ENCODE measurements around the gene PGAP1. TPM values are rescaled to one million over a fixed set of nuclear protein-coding genes. Genes with fewer than 3 reads are reported as not detected.

Gene PGAP1
- total RNA-seq, 2 experiments from 2014 or later = 39.0 to 42.0 TPM

GRCh38 chr2:196854629-196855028, 71.9 kb downstream of the PGAP1 start:
- H3K36me3 Mint-ChIP-seq (ENCODE audit: low read depth) = peaks cover 53% of the 10 kb centered on the region
- CTCF ChIA-PET = no interaction called here

GRCh38 chr2:196853301-196854087, 73.0 kb downstream of the PGAP1 start:
- Mint-ChIP-seq H3K27ac (no peak overlapping the region), H3K4me3 (no peak overlapping the region), H3K4me1 (peaks cover 7% of the 10 kb centered on the region), H3K36me3 (ENCODE audit: low read depth) (peaks cover 50% of the 10 kb centered on the region), H3K9me3 (no peaks in the 10 kb centered on the region), H3K27me3 (no peaks in the 10 kb centered on the region)
- CTCF ChIA-PET = interaction anchor here (0.6 to 0.7 kb wide), 2 partner anchors 74 to 343 kb away, joined by 4 read pairs; no protein-coding TSS in a partner anchor
- POLR2A ChIA-PET = interaction anchor here (0.6 kb wide), 1 partner anchor 233 kb away, joined by 4 read pairs; no protein-coding TSS in a partner anchor
- DNase-seq = no peak

More at GRCh38 chr2:196854629-196855028, 71.9 kb downstream of the PGAP1 start:
- no peak overlapping the region for H3K4me3 Mint-ChIP-seq
- H3K27me3 Mint-ChIP-seq = no peaks in the 10 kb centered on the region
- DNase-seq = no peak
- peaks cover 6% of the 10 kb centered on the region for H3K9me3 Mint-ChIP-seq
- H3K4me1 Mint-ChIP-seq = peaks cover 7% of the 10 kb centered on the region
- no peak overlapping the region for H3K27ac Mint-ChIP-seq
- POLR2A ChIA-PET = no interaction called here

GRCh38 chr2:196851088-196851487, 75.4 kb downstream of the PGAP1 start:
- ChIA-PET POLR2A (no interaction called here), CTCF (no interaction called here)
- Mint-ChIP-seq H3K27ac (no peak overlapping the region), H3K4me3 (no peak overlapping the region), H3K36me3 (ENCODE audit: low read depth) (peaks cover 52% of the 10 kb centered on the region), H3K9me3 (no peaks in the 10 kb centered on the region), H3K4me1 (peaks cover 21% of the 10 kb centered on the region), H3K27me3 (no peaks in the 10 kb centered on the region)
- DNase-seq = no peak

GRCh38 chr2:196849895-196850294, 76.6 kb downstream of the PGAP1 start:
- no peak for DNase-seq
- H3K4me1 Mint-ChIP-seq = peaks cover 23% of the 10 kb centered on the region
- POLR2A ChIA-PET = no interaction called here
- no peaks in the 10 kb centered on the region for H3K27me3 Mint-ChIP-seq
- no peak overlapping the region for H3K4me3 Mint-ChIP-seq
- H3K9me3 Mint-ChIP-seq = no peaks in the 10 kb centered on the region
- H3K27ac Mint-ChIP-seq = no peak overlapping the region
- peaks cover 57% of the 10 kb centered on the region for H3K36me3 Mint-ChIP-seq (ENCODE audit: low read depth)
- CTCF ChIA-PET = no interaction called here

- ChIA-PET POLR2A (no interaction called here), CTCF (interaction anchor here (0.6 kb wide), 1 partner anchor 43 kb away, joined by 3 read pairs; no protein-coding TSS in a partner anchor)
- no peak overlapping the region for H3K27ac Mint-ChIP-seq
- H3K27me3 Mint-ChIP-seq = no peaks in the 10 kb centered on the region
- no peak overlapping the region for H3K4me3 Mint-ChIP-seq
- peaks cover 19% of the 10 kb centered on the region for H3K4me1 Mint-ChIP-seq
- H3K36me3 Mint-ChIP-seq (ENCODE audit: low read depth) = peaks cover 55% of the 10 kb centered on the region
- no peaks in the 10 kb centered on the region for H3K9me3 Mint-ChIP-seq
- DNase-seq = no peak
Measured at GRCh38 chr2:196846295-196846694, 80.2 kb downstream of the PGAP1 start.

- Mint-ChIP-seq H3K4me1 (peaks cover 17% of the 10 kb centered on the region), H3K36me3 (ENCODE audit: low read depth) (peaks cover 57% of the 10 kb centered on the region), H3K9me3 (no peaks in the 10 kb centered on the region), H3K27ac (no peak overlapping the region), H3K4me3 (no peak overlapping the region), H3K27me3 (no peaks in the 10 kb centered on the region)
- ChIA-PET POLR2A (no interaction called here), CTCF (interaction anchor here (0.6 kb wide), 2 partner anchors 42 to 529 kb away, joined by 3 to 4 read pairs; no protein-coding TSS in a partner anchor)
- DNase-seq = no peak
Measured at GRCh38 chr2:196845371-196845770, 81.1 kb downstream of the PGAP1 start.

GRCh38 chr2:196840171-196840570, 86.3 kb downstream of the PGAP1 start:
- DNase-seq = no peak
- ChIA-PET POLR2A (no interaction called here), CTCF (interaction anchor here (0.7 kb wide), 1 partner anchor 674 kb away, joined by 4 read pairs; no protein-coding TSS in a partner anchor)
- Mint-ChIP-seq H3K4me1 (no peaks in the 10 kb centered on the region), H3K36me3 (ENCODE audit: low read depth) (peaks cover 42% of the 10 kb centered on the region), H3K27me3 (no peaks in the 10 kb centered on the region), H3K9me3 (no peaks in the 10 kb centered on the region), H3K27ac (no peak overlapping the region), H3K4me3 (no peak overlapping the region)

- DNase-seq = no peak
- Mint-ChIP-seq H3K4me1 (no peaks in the 10 kb centered on the region), H3K27me3 (no peaks in the 10 kb centered on the region), H3K4me3 (no peak overlapping the region), H3K36me3 (ENCODE audit: low read depth) (peaks cover 42% of the 10 kb centered on the region), H3K27ac (no peak overlapping the region), H3K9me3 (no peaks in the 10 kb centered on the region)
- POLR2A ChIA-PET = no interaction called here
- CTCF ChIA-PET = interaction anchor here (1.2 kb wide), 1 partner anchor 17 kb away, joined by 3 read pairs; no protein-coding TSS in a partner anchor
Measured at GRCh38 chr2:196839574-196839973, 86.9 kb downstream of the PGAP1 start.

- H3K27ac Mint-ChIP-seq = no peak overlapping the region
- ChIA-PET CTCF (no interaction called here), POLR2A (no interaction called here)
- DNase-seq = no peak
- H3K27me3 Mint-ChIP-seq = no peaks in the 10 kb centered on the region
- H3K9me3 Mint-ChIP-seq = no peaks in the 10 kb centered on the region
- no peaks in the 10 kb centered on the region for H3K4me1 Mint-ChIP-seq
- H3K36me3 Mint-ChIP-seq (ENCODE audit: low read depth) = peaks cover 42% of the 10 kb centered on the region
- no peak overlapping the region for H3K4me3 Mint-ChIP-seq
Measured at GRCh38 chr2:196836440-196836839, 90.1 kb downstream of the PGAP1 start.

GRCh38 chr2:196830701-196831100, 95.8 kb downstream of the PGAP1 start:
- Mint-ChIP-seq H3K36me3 (ENCODE audit: low read depth) (peaks cover 26% of the 10 kb centered on the region), H3K4me3 (no peak overlapping the region), H3K27ac (no peak overlapping the region), H3K27me3 (no peaks in the 10 kb centered on the region), H3K9me3 (no peaks in the 10 kb centered on the region), H3K4me1 (peaks cover 12% of the 10 kb centered on the region)
- POLR2A ChIA-PET = no interaction called here
- CTCF ChIA-PET = no interaction called here
- DNase-seq = no peak

- ChIA-PET POLR2A (no interaction called here), CTCF (no interaction called here)
- peaks cover 28% of the 10 kb centered on the region for H3K36me3 Mint-ChIP-seq (ENCODE audit: low read depth)
- no peaks in the 10 kb centered on the region for H3K27me3 Mint-ChIP-seq
- no peak overlapping the region for H3K27ac Mint-ChIP-seq
- no peak for DNase-seq
- no peak overlapping the region for H3K4me3 Mint-ChIP-seq
- peaks cover 12% of the 10 kb centered on the region for H3K4me1 Mint-ChIP-seq
- H3K9me3 Mint-ChIP-seq = no peaks in the 10 kb centered on the region
Measured at GRCh38 chr2:196827356-196827755, 99.2 kb downstream of the PGAP1 start.

GRCh38 chr2:196823750-196824522, 102.6 kb downstream of the PGAP1 start:
- peaks cover 11% of the 10 kb centered on the region for H3K36me3 Mint-ChIP-seq (ENCODE audit: low read depth)
- no peak overlapping the region for H3K27ac Mint-ChIP-seq
- peaks cover 7% of the 10 kb centered on the region for H3K27me3 Mint-ChIP-seq
- ChIA-PET CTCF (interaction anchor here (0.5 to 1.8 kb wide), 4 partner anchors 12 to 581 kb away, joined by 3 to 5 read pairs (median 3); no protein-coding TSS in a partner anchor), POLR2A (no interaction called here)
- H3K4me3 Mint-ChIP-seq = no peak overlapping the region
- peaks cover 12% of the 10 kb centered on the region for H3K4me1 Mint-ChIP-seq
- H3K9me3 Mint-ChIP-seq = peaks cover 11% of the 10 kb centered on the region
- no peak for DNase-seq

- peaks cover 13% of the 10 kb centered on the region for H3K9me3 Mint-ChIP-seq
- POLR2A ChIA-PET = no interaction called here
Measured at GRCh38 chr2:196821195-196821594, 105.3 kb downstream of the PGAP1 start.

More at GRCh38 chr2:196821195-196821594, 105.3 kb downstream of the PGAP1 start:
- H3K27ac Mint-ChIP-seq = no peak overlapping the region
- CTCF ChIA-PET = interaction anchor here (1.1 kb wide), 1 partner anchor 9 kb away, joined by 4 read pairs; no protein-coding TSS in a partner anchor
- DNase-seq = no peak
- H3K4me1 Mint-ChIP-seq = no peaks in the 10 kb centered on the region
- H3K36me3 Mint-ChIP-seq (ENCODE audit: low read depth) = peaks cover 9% of the 10 kb centered on the region
- no peak overlapping the region for H3K4me3 Mint-ChIP-seq
- H3K27me3 Mint-ChIP-seq = peaks cover 10% of the 10 kb centered on the region

All from activated CD4-positive, alpha-beta T cell treated with anti-CD3 and anti-CD28 coated beads, Interleukin-2, amount 10 ng/mL, durations not matched to agents 7 days and 5 days (primary cell).